Sigmoid colon (tissue), 7 donors: ENCODE measurements around the gene ARL4C. TPM values are rescaled to one million over a fixed set of nuclear protein-coding genes. Genes with fewer than 3 reads are reported as not detected.
"Not testable (repeated sequence)": the region's sequence is repeated elsewhere in the genome, so short reads cannot be mapped to it uniquely, and the experiment has no call there.

Experiments
- DNase-seq: peaks from one replicate; pipeline ENCODE4 v3.0.0-alpha.2; 2019
- H3K27ac ChIP-seq, 4 donors: fragments of 200-600 bp; sonication (generic); one replicate each; pipeline ENCODE4 v1.5.1; 2016 to 2019; ENCODE audit warnings: mild to moderate bottlenecking in 1 of 4
- H3K27me3 ChIP-seq, 3 donors: fragments of 200-600 bp; sonication (generic); one replicate each; pipeline ENCODE4 v1.5.1; 2019; ENCODE audit warnings: mild to moderate bottlenecking in 1 of 3
- H3K36me3 ChIP-seq, 4 donors: fragments of 200-600 bp; sonication (generic); one replicate each; pipeline ENCODE4 v1.5.1; 2016 to 2019
- H3K4me1 ChIP-seq, 4 donors: fragments of 200-600 bp; sonication (generic); one replicate each; pipeline ENCODE4 v1.5.1; 2017 to 2019
- H3K4me3 ChIP-seq, 4 donors: fragments of 200-600 bp; sonication (generic); one replicate each; pipeline ENCODE4 v1.5.1; 2017 to 2019; ENCODE audit warnings: mild to moderate bottlenecking in 2 of 4, moderate library complexity in 1 of 4
- H3K9me3 ChIP-seq, 4 donors: fragments of 200-600 bp in 3 of 4; sonication (generic) in 3 of 4; one replicate each; pipeline versions ENCODE4 v1.5.1 to v1.6.1; 2013 to 2019
- EP300 ChIP-seq, 4 donors: sonication (generic); formaldehyde crosslinking; IDR thresholded peaks; one replicate each; pipeline ENCODE4 v1.6.1; 2017; ENCODE audit warnings: antibody characterized with exemption in 4 of 4
- POLR2A ChIP-seq, 2 donors: fragments of 450-650 bp; IDR thresholded peaks; one replicate each; pipeline ENCODE4 v1.6.1; 2016; ENCODE audit warnings: antibody characterized with exemption in 2 of 2, mild to moderate bottlenecking in 2 of 2, moderate library complexity in 2 of 2
- POLR2AphosphoS5 ChIP-seq, 4 donors: sonication (generic); formaldehyde crosslinking; IDR thresholded peaks; one replicate each; pipeline ENCODE4 v1.6.1; 2017; ENCODE audit warnings: antibody characterized with exemption in 4 of 4
- WGBS, 2 donors: extraction: QIAGEN DNeasy Blood & Tissue Kit; methylation state at CpG; one replicate each; pipeline ENCODE4 v1.1.7; 2013; 5-methylcytosine and 5-hydroxymethylcytosine counted together
- intact Hi-C: fragments of 100-400 bp; cut with DNase I; formaldehyde crosslinking; loops from one replicate; pipeline ENCODE4 v1.15.1; 2023
- polyA plus RNA-seq, 3 donors: library from polyadenylated mRNA; stranded (reverse); fragments of 200-250 nt; gene quantifications; one replicate each; pipeline ENCODE4 v1.2.3, GENCODE V29; 2013
- total RNA-seq, 4 donors: library from RNA; depleted of rRNA; stranded (reverse); fragments of >200 nt; gene quantifications; one replicate each; pipeline ENCODE4 v1.1.0, GENCODE V29; 2016
- TF ChIP-seq, protein P1 (sequence below), 4 experiments: fragments of 450-650 bp in 3 of 4; fragments of 200-600 bp in 1 of 4; IDR thresholded peaks; one replicate each; pipeline ENCODE4 v1.5.1; 2016 to 2019; ENCODE audit warnings: antibody characterized with exemption in 4 of 4, mild to moderate bottlenecking in 3 of 4, moderate library complexity in 2 of 4
- donor health status: healthy with polysubstance abuse.
- donor health status: Bipolar disorder and iron deficiency.
- donor health status: healthy.

The ARL4C gene
- total and polyA plus RNA-seq, 7 donors = 4.8 to 15.8 (median 8.3) TPM

DNA sequence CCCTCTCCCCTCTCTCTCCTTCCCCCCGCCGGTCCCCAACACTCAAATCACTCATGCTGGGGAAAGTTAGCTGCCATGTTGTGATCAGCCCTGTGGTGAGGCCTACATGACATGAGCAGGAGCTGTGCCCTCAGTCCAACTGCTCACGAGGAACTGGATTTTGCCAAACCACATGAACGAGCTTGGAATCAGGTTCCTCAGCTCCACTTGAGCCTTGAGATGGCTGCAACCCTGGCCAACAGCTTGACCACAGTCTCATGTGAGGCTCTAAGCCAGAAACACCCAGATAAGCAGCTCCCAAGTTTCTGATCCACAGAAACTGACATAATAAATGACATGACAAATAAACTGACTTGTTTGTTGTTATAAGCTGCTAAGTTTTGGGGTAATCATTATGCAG, 38.4 kb downstream of the ARL4C start:
- 79 to 84% methylated on average over 3 to 4 of the region's 4 CpGs for WGBS, 2 donors
- no peak overlapping the region for H3K27ac ChIP-seq
- no peaks in the 10 kb centered on the region for H3K4me1 ChIP-seq
- peaks cover 0 to 2% (median 0%) of the 10 kb centered on the region in 4 donors for H3K9me3 ChIP-seq
- DNase-seq = no peak
- intact Hi-C loops = no loop called here
- H3K36me3 ChIP-seq = no peaks in the 10 kb centered on the region
- no peak overlapping the region for H3K4me3 ChIP-seq
- no peaks in the 10 kb centered on the region for H3K27me3 ChIP-seq
- no peak for TF ChIP-seq POLR2AphosphoS5 (IDR thresholded peaks at IDR 0.05)
- TF ChIP-seq, protein P1, sequence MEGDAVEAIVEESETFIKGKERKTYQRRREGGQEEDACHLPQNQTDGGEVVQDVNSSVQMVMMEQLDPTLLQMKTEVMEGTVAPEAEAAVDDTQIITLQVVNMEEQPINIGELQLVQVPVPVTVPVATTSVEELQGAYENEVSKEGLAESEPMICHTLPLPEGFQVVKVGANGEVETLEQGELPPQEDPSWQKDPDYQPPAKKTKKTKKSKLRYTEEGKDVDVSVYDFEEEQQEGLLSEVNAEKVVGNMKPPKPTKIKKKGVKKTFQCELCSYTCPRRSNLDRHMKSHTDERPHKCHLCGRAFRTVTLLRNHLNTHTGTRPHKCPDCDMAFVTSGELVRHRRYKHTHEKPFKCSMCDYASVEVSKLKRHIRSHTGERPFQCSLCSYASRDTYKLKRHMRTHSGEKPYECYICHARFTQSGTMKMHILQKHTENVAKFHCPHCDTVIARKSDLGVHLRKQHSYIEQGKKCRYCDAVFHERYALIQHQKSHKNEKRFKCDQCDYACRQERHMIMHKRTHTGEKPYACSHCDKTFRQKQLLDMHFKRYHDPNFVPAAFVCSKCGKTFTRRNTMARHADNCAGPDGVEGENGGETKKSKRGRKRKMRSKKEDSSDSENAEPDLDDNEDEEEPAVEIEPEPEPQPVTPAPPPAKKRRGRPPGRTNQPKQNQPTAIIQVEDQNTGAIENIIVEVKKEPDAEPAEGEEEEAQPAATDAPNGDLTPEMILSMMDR (IDR thresholded peaks at IDR 0.05) = no peak
- TF ChIP-seq EP300 (IDR thresholded peaks at IDR 0.05) = no peak
- no peak for TF ChIP-seq POLR2A (IDR thresholded peaks at IDR 0.05)

DNA sequence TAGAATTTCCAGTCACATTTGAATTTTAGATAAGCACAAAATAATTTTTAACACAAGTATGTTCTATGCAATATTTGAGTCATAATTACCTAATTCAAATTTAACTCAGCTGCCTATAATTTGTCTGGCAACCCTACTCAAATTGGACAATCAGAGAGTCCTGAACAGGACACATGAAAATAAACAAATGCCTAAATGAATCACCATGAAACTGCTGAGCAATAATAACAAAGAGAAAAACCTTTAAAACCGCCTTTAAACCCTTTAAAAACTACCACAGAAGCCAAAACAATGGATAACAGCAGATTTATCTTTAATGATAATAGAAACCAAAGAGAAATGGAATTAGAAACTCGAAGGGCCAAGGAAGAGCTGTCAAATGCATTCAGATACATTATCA, 39.5 kb downstream of the ARL4C start:
- H3K36me3 ChIP-seq = no peaks in the 10 kb centered on the region
- H3K27me3 ChIP-seq = no peaks in the 10 kb centered on the region
- TF ChIP-seq POLR2A (IDR thresholded peaks at IDR 0.05) (no peak), POLR2AphosphoS5 (IDR thresholded peaks at IDR 0.05) (no peak), EP300 (IDR thresholded peaks at IDR 0.05) (no peak)
- no peak for DNase-seq
- no peak overlapping the region for H3K4me3 ChIP-seq
- H3K4me1 ChIP-seq = no peaks in the 10 kb centered on the region
- H3K27ac ChIP-seq = no peak overlapping the region
- intact Hi-C loops = no loop called here
- 82 to 87% methylated on average over 2 of the region's 2 CpGs for WGBS, 2 donors
- H3K9me3 ChIP-seq = peaks cover 0 to 2% (median 0%) of the 10 kb centered on the region in 4 donors

DNA sequence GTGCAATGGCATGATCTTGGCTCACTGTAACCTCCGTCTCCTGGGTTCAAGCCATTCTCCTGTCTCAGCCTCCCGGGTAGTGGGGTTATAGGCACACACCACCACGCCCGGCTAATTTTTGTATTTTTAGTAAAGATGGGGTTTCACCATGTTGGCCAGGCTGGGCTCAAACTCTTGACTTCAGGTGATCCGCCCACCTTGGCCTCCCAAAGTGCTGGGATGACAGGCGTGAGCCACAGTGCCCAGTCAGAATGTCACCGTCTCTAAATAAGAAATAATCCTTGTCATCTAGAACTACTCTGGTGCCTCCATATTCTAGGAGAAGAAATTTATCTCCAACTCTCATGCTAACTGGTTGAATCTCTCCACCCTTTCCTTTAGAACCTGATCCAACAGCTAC, 41.6 kb downstream of the ARL4C start:
- H3K4me1 ChIP-seq, intact Hi-C loops, H3K27ac ChIP-seq, H3K36me3 ChIP-seq, H3K27me3 ChIP-seq, H3K4me3 ChIP-seq, H3K9me3 ChIP-seq, DNase-seq: not testable (repeated sequence)
- WGBS, 2 donors = 93 to 95% methylated on average over 7 of the region's 7 CpGs

- TF ChIP-seq POLR2AphosphoS5 (IDR thresholded peaks at IDR 0.05) (no peak), POLR2A (IDR thresholded peaks at IDR 0.05) (no peak), EP300 (IDR thresholded peaks at IDR 0.05) (no peak)
- TF ChIP-seq, protein P1 (IDR thresholded peaks at IDR 0.05) = no peak
- Histone ChIP-seq H3K36me3 (no peaks in the 10 kb centered on the region), H3K27me3 (no peaks in the 10 kb centered on the region), H3K4me1 (no peaks in the 10 kb centered on the region), H3K9me3 (peaks cover 0 to 2% (median 0%) of the 10 kb centered on the region in 4 donors), H3K27ac (no peak overlapping the region), H3K4me3 (no peak overlapping the region)
- WGBS, 2 donors = 55 to 82% methylated on average over 4 of the region's 4 CpGs
- DNase-seq = no peak
- intact Hi-C loops = no loop called here
Observed at GRCh38 chr2:234454433-234454832, 42.4 kb downstream of the ARL4C start.

DNA sequence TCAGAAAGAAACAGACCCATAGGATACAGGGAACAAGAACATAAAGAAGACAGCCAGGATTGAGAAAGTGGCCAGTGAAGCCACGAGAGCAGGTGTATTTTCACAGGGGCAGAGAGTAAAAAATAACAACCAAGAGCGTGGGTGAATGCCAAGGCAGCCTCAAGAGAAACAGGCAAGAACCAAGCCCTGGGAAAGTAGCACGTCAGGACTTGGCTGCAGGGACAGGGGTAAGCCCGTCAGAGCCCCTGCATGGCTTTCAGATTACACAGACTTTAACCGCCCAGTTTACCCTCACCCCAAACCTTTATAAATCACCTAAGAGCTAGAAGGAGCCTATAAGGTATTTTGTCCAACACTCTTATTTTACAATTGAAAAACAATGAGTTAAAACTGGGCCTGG, 43.7 kb downstream of the ARL4C start:
- no peaks in the 10 kb centered on the region for H3K4me1 ChIP-seq
- TF ChIP-seq POLR2A (IDR thresholded peaks at IDR 0.05) (no peak), EP300 (IDR thresholded peaks at IDR 0.05) (no peak), POLR2AphosphoS5 (IDR thresholded peaks at IDR 0.05) (no peak)
- TF ChIP-seq, protein P1 (IDR thresholded peaks at IDR 0.05) = no peak
- no peak overlapping the region for H3K4me3 ChIP-seq
- H3K9me3 ChIP-seq = peaks cover 0 to 2% (median 0%) of the 10 kb centered on the region in 4 donors
- WGBS, 2 donors = 77 to 93% methylated on average over 5 of the region's 5 CpGs
- H3K36me3 ChIP-seq = no peaks in the 10 kb centered on the region
- DNase-seq = peak; percentile 12
- intact Hi-C loops = no loop called here
- H3K27ac ChIP-seq = no peak overlapping the region
- H3K27me3 ChIP-seq = no peaks in the 10 kb centered on the region
